Mesenteric fat pad (tissue), 1 donor: Measurements from ENCODE around the gene HBM. TPM values are rescaled to one million over a fixed set of nuclear protein-coding genes. Genes with fewer than 3 reads are reported as not detected.
"Not testable (repeated sequence)": the region's sequence is repeated elsewhere in the genome, so short reads cannot be mapped to it uniquely, and the experiment has no call there.

Experiments used
- DNase-seq: peaks from one replicate; pipeline ENCODE4 v3.0.0-alpha.2; 2020; ENCODE audit warnings: low spot score
- total RNA-seq: library from RNA; stranded (reverse); fragmentation: NEBNext Ultra II Directional; extraction: Animal tissue kit (Norgen Biotek cat#: 25700); gene quantifications from one replicate; pipeline ENCODE4 v1.2.1, GENCODE V29; 2021
- donor health status: DM: yes; HTN: yes; CAD: no.

The HBM gene
- total RNA-seq, 1 donor from 2014 or later, result not detected

DNA sequence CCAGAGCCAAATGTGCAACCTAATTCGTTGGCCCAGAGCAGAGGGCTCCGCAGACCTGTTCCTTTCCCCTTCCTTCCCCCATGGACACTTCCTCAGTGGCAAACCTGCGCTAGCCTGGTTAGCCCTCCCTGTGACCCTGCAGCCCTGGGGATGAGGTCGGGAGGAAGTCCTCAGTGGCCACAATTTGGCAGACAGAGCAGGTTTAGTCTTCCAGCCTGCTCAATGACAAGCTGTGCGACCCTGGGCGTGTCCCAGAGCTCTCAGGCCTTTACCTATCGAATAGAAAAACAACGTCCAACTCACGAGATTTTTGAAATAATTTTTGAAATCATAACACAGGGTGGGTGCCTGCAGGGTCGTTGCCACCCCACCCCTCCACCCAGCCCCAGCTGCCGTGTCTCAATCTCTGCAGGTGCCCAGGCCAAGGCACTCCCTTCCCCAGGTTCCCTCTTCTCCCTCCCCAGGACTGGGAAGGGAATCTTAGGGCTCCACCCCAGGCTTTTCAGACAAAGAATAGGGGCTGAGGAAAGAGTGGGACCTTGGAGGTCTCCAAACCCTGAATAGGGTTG is 1.4 kb downstream of the HBM start:
- DNase-seq, result no peak

DNA sequence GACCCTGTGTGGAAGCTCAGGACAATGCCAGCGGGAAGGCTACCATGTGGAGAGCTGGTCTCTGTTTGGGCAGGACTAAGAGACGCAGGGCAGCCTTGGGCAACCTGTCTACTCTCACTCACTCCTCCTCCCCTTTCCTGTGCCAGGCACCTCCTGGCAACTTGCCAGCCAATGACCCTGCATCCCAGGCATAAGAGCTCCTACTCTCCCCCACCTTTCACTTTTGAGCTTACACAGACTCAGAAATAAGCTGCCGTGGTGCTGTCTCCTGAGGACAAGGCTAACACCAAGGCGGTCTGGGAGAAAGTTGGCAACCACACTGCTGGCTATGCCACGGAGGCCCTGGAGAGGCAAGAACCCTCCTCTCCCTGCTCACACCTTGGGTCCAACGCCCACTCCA is 2.6 kb downstream of the HBM start:
- no peak for DNase-seq

GRCh38 chr16:169014-169413 is 3.2 kb downstream of the HBM start:
- no peak for DNase-seq

DNA sequence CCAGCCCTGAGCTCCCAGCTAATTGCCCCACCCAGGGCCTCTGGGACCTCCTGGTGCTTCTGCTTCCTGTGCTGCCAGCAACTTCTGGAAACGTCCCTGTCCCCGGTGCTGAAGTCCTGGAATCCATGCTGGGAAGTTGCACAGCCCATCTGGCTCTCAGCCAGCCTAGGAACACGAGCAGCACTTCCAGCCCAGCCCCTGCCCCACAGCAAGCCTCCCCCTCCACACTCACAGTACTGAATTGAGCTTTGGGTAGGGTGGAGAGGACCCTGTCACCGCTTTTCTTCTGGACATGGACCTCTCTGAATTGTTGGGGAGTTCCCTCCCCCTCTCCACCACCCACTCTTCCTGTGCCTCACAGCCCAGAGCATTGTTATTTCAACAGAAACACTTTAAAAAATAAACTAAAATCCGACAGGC is 4.3 kb downstream of the HBM start:
- not testable (repeated sequence) for DNase-seq

- no peak for DNase-seq
Measured at GRCh38 chr16:170788-171187, 5.0 kb downstream of the HBM start.

- DNase-seq, result not testable (repeated sequence)
Measured at GRCh38 chr16:172374-172941, 6.7 kb downstream of the HBM start, which contains the start of gene HBA2. Gene HBA2, plus strand, starts transcription at chr16:172876. Its CDS starts 37 bp downstream, at chr16:172913.

- DNase-seq, result not testable (repeated sequence)
Measured at GRCh38 chr16:173211-173854, 7.6 kb downstream of the HBM start.

DNA sequence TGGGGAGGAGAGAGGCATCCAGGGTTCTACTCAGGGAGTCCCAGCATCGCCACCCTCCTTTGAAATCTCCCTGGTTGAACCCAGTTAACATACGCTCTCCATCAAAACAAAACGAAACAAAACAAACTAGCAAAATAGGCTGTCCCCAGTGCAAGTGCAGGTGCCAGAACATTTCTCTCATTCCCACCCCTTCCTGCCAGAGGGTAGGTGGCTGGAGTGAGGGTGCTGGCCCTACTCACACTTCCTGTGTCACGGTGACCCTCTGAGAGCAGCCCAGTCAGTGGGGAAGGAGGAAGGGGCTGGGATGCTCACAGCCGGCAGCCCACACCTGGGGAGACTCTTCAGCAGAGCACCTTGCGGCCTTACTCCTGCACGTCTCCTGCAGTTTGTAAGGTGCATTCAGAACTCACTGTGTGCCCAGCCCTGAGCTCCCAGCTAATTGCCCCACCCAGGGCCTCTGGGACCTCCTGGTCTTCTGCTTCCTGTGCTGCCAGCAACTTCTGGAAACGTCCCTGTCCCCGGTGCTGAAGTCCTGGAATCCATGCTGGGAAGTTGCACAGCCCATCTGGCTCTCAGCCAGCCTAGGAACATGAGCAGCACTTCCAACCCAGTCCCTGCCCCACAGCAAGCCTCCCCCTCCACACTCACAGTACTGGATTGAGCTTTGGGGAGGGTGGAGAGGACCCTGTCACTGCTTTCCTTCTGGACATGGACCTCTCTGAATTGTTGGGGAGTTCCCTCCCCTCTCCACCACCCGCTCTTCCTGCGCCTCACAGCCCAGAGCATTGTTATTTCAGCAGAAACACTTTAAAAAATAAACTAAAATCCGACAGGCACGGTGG is 8.4 kb downstream of the HBM start:
- not testable (repeated sequence) for DNase-seq

GRCh38 chr16:175011-175949 is 9.5 kb downstream of the HBM start:
- DNase-seq, result no peak

DNA sequence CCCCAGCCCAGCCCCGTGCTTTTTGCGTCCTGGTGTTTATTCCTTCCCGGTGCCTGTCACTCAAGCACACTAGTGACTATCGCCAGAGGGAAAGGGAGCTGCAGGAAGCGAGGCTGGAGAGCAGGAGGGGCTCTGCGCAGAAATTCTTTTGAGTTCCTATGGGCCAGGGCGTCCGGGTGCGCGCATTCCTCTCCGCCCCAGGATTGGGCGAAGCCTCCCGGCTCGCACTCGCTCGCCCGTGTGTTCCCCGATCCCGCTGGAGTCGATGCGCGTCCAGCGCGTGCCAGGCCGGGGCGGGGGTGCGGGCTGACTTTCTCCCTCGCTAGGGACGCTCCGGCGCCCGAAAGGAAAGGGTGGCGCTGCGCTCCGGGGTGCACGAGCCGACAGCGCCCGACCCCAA is 10.2 kb downstream of the HBM start:
- DNase-seq, result not testable (repeated sequence)

DNA sequence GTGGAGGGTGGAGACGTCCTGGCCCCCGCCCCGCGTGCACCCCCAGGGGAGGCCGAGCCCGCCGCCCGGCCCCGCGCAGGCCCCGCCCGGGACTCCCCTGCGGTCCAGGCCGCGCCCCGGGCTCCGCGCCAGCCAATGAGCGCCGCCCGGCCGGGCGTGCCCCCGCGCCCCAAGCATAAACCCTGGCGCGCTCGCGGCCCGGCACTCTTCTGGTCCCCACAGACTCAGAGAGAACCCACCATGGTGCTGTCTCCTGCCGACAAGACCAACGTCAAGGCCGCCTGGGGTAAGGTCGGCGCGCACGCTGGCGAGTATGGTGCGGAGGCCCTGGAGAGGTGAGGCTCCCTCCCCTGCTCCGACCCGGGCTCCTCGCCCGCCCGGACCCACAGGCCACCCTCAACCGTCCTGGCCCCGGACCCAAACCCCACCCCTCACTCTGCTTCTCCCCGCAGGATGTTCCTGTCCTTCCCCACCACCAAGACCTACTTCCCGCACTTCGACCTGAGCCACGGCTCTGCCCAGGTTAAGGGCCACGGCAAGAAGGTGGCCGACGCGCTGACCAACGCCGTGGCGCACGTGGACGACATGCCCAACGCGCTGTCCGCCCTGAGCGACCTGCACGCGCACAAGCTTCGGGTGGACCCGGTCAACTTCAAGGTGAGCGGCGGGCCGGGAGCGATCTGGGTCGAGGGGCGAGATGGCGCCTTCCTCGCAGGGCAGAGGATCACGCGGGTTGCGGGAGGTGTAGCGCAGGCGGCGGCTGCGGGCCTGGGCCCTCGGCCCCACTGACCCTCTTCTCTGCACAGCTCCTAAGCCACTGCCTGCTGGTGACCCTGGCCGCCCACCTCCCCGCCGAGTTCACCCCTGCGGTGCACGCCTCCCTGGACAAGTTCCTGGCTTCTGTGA is 11.0 kb downstream of the HBM start, which contains the start of gene HBA1:
HBA1 (plus strand) TSS at position 204 of the 906 bp plus-strand sequence; CDS start at position 241, 37 bp downstream.
- not testable (repeated sequence) for DNase-seq

DNA sequence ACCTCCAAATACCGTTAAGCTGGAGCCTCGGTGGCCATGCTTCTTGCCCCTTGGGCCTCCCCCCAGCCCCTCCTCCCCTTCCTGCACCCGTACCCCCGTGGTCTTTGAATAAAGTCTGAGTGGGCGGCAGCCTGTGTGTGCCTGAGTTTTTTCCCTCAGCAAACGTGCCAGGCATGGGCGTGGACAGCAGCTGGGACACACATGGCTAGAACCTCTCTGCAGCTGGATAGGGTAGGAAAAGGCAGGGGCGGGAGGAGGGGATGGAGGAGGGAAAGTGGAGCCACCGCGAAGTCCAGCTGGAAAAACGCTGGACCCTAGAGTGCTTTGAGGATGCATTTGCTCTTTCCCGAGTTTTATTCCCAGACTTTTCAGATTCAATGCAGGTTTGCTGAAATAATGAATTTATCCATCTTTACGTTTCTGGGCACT is 11.6 kb downstream of the HBM start:
- DNase-seq, result no peak

DNA sequence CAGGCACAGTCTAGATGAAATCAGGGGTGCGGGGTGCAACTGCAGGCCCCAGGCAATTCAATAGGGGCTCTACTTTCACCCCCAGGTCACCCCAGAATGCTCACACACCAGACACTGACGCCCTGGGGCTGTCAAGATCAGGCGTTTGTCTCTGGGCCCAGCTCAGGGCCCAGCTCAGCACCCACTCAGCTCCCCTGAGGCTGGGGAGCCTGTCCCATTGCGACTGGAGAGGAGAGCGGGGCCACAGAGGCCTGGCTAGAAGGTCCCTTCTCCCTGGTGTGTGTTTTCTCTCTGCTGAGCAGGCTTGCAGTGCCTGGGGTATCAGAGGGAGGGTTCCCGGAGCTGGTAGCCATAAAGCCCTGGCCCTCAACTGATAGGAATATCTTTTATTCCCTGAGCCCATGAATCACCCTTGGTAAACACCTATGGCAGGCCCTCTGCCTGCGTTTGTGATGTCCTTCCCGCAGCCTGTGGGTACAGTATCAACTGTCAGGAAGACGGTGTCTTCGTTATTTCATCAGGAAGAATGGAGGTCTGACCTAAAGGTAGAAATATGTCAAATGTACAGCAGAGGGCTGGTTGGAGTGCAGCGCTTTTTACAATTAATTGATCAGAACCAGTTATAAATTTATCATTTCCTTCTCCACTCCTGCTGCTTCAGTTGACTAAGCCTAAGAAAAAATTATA is 12.3 kb downstream of the HBM start:
- DNase-seq, result no peak

GRCh38 chr16:178668-179015 is 12.9 kb downstream of the HBM start:
- DNase-seq, result no peak

DNA sequence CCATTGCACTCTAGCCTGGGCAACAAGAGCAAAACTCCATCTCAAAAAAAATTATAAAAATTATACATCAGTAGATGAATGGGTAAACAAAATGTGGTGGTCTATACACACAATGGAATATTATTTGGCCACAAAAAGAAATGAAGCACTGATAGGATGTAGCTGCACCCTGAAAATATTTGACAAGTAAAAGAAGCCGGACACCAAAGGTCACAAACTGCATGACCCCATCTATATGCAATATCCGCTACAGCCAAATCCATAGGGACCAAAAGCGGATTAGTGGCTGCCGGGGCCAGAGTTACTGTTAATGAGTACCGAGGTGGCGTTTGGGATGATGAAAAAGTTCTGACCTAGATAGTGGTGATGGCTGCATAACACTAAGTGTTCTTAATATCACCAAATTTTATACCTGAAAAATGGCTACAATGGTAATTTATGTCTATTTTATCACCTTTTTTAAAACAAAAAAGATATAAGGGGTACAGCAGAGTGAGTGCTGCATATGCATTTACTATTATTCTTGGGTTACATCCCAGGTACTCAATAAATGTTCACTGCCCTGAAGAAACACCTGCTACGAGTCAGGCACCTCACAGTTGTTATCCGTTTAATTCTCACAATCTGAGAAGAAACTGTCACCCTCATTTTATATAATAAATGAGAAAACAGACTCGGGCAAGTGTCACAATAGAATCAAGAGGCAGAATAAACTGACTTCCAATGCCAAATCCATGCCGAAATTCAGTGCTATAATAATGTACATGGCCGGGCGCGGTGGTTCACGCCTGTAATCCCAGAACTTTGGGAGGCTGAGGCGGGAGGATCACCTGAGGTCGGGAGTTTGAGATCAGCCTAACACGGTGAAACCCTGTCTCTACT is 13.7 kb downstream of the HBM start:
- no peak for DNase-seq

DNA sequence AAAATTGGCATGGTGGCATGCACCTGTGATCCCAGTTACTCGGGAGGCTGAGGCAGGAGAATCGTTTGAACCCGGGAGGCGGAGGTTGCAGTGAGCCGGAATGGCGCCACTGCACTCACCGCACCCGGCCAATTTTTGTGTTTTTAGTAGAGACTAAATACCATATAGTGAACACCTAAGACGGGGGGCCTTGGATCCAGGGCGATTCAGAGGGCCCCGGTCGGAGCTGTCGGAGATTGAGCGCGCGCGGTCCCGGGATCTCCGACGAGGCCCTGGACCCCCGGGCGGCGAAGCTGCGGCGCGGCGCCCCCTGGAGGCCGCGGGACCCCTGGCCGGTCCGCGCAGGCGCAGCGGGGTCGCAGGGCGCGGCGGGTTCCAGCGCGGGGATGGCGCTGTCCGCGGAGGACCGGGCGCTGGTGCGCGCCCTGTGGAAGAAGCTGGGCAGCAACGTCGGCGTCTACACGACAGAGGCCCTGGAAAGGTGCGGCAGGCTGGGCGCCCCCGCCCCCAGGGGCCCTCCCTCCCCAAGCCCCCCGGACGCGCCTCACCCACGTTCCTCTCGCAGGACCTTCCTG is 14.4 kb downstream of the HBM start, which contains the start of gene HBQ1:
HBQ1 (plus strand) TSS at position 359 of the 575 bp plus-strand sequence; CDS start at position 387, 28 bp downstream.
- no peak for DNase-seq
